HG02571 (cell line): ENCODE data around the gene RPL35A.
"Not testable (repeated sequence)": the region's sequence is repeated elsewhere in the genome, so short reads cannot be mapped to it uniquely, and the experiment has no call there.

Experiments used
- ATAC-seq: cut with Tn5 transposase; IDR thresholded peaks from one replicate; pipeline ENCODE4 v1.9.1; 2021; ENCODE audit warnings: mild to moderate bottlenecking, moderate library complexity; ENCODE audit not compliant: unreplicated experiment

RPL35A gene

DNA sequence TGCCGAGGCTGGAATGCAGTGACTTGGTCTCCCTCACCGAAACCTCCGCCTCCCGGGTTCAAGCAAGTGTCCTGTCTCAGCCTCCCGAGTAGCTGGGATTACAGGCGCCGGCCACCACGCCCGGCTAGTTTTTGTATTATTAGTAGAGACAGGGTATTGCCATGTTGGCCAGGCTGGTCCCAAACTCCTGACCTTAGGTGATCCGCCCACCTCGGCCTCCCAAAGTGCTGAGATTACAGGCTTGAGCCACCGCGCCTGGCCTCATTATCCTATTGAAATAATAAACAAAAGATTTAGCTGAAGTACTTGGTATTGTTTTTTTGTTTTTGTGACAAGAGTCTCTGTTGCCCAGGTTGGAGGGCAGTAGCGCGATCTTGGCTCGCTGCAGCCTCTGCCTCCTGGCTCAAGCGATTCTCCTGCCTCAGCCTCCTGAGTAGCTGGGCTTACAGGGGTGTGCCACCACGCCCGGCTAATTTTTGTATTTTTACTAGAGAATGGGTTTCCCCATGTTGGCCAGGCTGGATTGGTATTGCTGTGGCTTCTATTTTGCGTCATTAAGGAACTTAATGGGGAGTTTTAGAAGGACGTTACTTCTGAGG lies 1.5 kb downstream of the RPL35A start:
- ATAC-seq: no peak

DNA sequence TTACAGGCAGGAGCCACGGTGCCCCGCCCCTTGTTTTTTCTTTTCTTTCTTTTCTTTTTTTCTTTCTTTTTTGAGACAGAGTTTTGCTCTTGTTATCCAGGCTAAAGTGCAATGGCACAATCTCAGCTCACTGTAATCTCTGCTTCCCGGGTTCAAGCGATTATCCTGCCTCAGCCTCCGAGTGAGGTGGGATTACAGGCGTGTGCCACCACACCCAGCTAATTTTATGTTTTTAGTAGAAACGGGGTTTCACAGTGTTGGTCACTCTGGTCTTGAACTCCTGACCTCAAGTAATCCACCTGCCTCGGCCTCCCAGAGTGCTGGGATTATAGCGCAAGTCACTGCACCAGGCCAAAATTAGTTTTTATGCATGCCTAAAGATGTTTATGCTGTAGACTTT lies 2.5 kb downstream of the RPL35A start:
- ATAC-seq: no peak

DNA sequence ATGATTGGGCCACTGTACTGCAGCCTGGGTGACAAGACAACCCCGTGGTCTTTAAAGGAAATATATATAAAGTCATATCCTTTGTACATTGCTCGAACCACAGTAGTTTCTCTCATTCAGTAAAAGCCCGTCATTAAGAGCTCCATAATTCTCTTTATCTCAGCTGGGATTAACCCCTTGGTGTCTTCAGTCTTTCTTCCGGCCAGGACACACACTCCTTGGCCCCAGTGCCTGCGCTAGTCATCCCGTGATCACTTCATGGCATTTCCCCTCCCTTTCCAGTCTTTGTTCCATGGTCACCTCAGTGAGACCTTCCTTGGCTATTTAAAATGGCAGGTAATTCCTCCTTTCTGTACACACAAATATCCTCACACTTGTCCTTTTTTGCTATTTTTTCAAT lies 3.3 kb downstream of the RPL35A start:
- no peak for ATAC-seq

DNA sequence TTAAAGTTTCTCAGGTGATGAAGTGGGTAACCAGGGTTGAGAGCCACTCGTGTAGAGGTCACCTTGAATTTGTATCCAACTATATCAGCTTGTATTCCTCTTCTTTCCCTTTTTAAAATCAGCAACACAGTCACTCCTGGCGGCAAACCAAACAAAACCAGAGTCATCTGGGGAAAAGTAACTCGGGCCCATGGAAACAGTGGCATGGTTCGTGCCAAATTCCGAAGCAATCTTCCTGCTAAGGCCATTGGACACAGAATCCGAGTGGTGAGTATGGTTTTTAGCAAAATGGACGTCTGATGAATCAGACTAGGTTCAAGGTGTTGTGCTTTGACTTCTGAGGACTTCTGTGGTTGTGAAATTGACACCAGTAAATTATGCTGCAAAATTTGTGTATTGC lies 3.9 kb downstream of the RPL35A start:
- no peak for ATAC-seq

DNA sequence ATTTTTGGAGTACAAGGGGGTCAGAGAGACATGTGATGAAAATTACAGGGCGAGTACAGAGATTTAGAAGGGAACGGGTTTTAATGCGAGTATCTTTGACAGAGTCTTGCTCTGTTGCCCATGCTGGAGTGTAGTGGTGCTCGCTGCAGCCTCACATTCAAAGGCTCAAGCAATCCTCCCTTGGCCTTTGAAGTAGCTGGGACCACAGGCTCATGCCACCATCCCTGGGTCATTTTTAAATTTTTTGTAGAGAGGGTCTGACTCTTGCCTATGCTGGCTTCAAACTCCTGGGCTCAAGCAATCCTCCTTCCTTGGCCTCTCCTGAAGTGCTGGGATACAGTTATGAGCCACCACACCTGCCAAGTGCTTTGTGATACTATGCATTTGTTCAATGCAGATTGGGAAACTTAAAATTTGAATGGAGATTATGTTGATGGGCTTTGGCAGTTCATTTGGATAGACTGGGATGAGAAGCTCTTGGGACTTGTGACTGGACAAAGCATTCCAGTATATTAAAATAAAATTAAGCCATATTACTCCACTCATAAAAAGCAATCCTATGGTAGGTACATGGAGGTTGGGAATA lies 6.0 kb downstream of the RPL35A start:
- ATAC-seq: no peak

DNA sequence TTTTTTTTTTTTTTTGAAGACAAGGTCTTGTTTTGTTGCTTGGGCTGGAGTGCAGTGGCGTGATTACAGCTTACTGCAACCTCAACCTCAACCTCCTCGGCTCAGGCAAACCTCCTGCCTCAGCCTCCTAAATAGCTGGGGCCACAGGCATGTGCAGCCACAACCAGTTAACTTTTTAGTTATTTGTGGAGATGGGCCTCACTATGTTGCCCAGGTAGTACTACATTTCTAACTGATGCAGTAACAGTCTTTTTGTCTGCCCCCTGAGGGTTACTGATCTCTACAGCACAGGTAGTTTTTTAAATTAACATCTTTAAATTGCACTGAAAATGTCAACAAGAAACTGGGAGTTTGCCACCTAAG lies 6.6 kb downstream of the RPL35A start:
- no peak for ATAC-seq

DNA sequence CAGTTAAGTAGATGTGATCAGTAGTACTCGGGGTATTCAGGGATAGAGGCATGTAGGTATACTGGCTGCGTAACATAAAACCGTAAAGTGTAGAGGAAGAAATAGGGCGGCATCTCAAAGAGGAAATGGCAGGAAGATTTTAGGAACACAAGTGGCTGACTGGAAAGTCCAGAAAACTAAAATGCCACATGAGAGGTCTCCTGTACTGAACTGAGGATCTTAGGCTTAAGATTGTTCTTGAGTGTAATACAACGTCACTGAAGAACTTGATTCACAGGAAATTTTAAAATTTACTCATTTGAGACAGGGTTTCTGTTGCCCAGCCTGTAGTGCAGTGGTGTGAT lies 7.8 kb downstream of the RPL35A start:
- no peak for ATAC-seq

DNA sequence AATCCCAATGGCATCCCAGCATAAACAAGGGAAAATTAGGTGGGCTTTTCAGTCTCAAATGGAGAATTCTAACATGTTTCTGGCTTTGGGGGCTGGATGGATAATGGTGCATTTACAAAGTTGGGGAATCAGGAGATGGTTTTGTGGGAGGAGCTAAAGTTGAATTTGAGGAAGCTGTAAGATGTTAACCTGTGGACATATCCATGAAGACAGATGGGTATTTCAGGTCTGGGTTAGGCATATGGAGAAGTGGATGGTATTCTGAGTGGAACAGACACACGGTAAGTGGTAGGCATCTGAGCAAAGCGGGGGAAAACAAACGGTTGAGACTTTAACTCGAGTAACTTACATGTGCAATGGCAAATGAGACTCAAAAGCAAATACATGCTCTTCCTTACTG lies 8.4 kb downstream of the RPL35A start:
- ATAC-seq: no peak

DNA sequence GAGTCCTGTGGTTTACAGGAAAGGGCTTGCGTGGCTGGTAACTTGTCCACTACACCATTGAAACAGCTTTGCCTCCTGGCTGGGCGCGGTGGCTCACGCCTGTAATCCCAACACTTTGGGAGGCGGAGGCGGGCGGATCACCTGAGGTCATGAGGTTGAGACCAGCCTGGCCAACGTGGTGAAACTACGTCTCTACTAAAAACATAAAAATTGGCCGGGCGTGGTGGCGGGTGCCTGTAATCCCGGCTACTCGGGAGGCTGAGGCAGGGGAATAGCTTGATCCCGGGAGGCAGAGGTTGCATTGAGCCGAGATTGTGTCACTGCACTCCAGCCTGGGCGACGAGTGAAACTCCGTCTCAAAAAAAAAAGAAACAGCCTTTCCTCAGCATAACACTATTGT lies 8.9 kb downstream of the RPL35A start:
- not testable (repeated sequence) for ATAC-seq

DNA sequence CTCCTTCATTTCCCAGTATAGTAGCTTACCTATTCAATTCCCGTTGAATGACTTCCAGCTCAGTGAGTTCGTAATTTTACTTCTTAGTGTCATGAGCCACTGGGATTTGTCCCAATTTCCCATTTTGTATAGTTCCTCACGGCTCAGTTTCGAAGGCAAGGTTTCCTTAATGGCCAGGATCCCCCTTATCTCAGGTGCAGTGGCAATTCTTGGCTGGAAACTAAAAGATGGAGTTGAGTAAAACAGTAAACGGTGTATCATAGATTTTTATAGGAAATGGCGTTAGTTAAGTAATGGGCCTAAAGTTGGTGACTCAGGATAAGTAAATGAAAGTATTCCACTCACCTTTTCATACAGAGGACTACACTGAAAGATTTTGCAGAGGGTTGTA lies 9.5 kb downstream of the RPL35A start:
- ATAC-seq: no peak

DNA sequence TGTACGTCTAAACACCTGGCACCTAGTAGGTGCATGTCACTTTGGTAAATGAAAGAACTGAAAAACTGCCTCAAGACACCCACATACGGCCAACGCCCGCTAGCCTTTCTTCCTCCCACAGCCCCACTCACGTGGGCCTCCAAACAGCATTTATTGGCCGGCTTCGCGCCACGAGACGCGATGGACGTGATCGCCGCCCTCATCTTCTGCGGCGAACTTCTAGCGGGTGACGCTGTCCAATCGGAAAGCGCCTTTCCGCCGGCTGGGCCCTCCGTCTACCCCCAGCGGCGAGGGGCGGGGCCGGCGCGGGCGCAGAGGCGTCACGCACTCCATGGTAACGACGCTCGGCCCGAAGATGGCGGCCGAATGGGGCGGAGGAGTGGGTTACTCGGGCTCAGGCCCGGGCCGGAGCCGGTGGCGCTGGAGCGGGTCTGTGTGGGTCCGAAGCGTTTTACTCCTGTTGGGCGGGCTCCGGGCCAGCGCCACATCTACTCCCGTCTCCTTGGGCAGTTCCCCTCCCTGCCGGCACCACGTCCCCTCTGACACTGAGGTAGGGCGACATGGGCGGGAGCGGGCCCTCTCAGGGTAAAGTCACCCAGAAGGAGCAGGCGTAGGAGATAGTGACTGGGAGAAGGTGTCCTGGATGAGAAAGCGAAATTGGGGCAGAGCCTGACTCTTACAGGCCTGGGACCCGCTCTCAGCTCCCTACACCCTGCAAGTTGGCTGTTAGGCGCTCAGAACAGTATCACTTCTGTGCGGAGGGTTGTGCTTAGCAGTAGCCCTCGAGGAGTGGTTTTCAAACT lies 10.1 kb downstream of the RPL35A start, which contains the start of gene LMLN:
LMLN (plus strand) TSS at position 327 of the 803 bp plus-strand sequence; CDS start at position 356, 29 bp downstream.
- peak; percentile 92 for ATAC-seq

DNA sequence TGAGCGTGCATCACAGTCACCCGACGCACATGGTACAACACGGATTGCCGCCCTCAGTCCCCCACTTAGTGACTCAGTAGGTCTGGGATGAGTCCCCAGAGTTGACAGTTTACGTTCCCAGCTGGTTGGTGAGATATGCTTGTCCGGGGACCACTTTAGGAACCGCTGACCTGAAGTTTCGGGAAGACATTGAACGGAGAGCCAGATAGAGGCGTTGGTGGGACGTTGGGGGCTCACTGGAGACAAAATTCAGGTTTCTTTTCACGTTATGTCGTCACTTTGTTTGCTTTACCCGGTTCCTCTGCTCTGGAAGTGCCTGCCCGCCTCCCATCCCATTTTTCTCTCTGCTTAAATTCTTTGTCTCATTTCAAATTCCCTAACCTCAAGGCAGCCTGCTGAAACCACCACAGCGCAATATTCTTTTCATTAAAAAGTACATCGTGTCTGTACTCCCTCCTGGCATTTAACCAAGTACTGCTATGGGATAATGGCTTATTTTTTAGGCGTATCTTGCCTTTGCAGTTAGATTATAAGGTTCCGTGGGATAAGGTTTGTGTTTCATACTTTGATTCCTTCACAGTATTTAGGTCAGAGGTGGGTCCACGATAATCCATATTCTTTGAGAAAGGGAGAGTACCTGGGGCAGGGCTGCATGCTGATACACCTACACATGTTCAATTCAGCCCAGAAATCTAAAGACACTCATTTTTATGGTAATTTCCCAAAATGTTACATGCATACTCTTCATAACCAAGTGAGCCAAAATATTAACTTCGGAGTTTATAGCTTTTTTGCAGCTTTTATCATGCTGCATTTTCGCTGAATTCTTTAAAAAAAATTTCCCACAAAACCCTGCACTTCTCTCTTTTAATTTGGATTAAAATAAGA lies 10.9 kb downstream of the RPL35A start:
- ATAC-seq: no peak

DNA sequence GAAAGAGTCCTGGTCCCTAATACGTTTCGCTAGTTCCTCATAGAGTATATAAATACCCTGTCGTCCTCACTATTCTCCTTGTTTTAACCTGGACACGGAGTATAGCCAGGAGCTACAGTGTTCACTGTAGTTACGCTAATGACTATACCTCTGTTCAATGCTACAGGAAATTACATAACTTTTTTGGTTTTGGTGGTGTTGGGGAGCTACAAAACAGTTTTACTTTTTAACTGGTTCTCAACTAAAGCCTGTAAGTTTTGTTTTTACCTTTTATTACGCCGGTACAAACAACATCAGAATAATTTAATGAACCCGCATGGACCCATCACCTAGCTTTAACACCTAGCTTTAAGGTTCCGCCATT lies 11.6 kb downstream of the RPL35A start:
- ATAC-seq: no peak

DNA sequence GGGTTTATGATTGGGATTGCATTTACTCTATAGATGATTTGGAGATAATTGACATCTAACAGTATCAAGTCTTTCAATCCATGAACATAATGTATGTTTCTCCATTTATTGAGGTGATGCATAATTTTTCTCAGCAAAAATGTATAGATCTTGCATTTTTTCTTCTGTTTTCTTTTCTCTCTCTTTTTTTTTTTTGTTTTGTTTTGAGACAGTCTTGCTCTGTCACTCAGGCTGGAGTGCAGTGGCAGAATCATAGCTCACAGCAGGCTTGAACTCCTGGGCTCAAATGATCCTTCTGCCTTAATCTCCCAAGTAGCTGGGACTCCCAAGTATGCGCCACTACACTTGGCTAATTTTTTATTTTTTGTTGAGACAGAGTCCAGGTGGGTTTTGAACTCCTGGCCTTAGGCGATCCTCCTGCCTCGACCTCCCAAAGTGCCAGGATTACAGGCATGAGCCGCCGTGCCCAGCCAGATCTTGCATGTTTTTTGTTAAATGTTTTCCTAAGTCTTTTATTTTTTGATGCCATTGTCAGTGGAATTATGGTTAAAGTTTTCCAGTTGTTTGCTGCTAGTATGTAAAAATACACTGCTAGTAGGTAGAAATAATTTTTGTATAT lies 13.1 kb downstream of the RPL35A start:
- ATAC-seq: no peak

DNA sequence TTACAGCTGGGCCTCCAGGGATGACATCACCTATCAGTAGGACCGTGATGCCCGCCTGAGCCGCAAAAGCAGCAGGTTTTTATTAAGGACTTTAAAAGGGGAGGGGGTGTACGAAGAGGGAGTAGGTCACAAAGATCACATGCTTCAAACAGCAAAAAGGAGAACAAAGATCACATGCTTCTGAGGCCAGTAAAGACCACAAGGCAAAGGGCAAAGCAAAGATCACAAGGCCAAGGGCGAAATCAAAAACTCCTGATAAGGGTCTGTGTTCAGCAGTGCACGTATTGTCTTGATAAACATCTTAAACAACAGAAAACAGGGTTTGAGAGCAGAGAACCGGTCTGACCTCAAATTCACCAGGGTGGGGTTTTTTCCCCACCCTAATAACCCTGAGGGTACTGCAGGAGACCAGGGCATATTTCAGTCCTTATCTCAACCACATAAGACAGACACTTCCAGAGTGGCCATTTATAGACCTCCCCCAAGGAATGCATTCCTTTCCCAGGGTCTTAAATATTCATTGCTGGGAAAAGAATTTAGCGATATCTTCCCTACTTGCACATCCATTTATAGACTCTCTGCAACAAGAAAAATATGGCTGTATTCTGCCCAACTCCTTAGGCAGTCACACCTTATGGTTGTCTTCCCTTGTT lies 17.5 kb downstream of the RPL35A start:
- ATAC-seq: not testable (repeated sequence)

DNA sequence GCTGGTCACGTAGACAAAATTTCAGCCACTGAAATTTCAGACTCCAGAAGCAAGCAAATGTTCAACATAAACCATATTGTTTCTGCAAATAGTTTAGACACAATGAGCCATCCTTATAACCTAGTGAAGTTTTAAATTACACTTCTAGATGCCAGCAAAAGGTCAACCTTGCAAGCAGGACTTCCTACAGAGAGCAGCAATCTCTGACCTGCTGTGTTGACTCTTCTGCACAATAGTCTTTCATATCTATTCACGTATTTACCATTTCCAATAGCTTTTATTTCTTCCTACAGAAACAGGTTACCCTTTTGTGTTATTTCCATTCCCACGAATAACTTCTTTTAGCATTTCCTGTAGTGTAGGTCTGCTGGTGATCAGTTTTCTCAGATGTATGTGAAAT lies 20.6 kb downstream of the RPL35A start:
- no peak for ATAC-seq

DNA sequence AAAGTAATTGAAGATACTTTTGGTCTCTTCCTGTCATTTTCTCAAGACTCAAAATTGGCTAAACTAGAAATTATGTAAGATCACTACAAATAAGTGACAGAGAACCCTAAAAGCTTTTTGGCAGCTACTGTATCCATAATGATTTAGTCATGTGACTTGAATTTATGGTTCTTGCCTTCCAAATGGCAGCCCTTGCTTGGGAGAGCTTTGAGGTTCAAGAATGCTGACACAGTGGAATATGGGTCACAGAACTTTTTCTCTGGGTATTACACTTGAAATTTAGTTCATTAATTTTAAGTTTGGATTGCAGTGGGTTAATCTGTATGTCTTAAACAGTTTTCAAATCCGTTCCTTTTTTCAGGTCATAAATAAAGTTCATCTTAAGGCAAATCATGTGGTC lies 24.0 kb downstream of the RPL35A start:
- no peak for ATAC-seq

DNA sequence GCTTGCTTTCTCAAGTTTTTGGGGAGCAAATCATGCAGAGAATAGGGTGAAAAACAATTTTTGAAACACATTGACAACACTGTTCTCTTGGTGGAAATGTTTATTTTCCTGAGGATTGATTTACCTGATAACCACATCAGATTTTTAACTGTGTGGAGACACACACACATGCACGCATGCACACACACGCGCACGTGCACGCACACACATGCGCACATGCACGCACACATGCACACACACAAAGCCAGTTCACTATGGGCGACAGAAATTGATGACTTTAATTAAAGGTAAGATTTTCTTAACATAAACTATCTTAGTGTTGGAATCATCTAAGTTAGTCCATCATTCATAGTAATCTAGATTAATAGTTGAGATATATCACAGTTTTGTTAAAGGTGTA lies 25.3 kb downstream of the RPL35A start:
- no peak for ATAC-seq

DNA sequence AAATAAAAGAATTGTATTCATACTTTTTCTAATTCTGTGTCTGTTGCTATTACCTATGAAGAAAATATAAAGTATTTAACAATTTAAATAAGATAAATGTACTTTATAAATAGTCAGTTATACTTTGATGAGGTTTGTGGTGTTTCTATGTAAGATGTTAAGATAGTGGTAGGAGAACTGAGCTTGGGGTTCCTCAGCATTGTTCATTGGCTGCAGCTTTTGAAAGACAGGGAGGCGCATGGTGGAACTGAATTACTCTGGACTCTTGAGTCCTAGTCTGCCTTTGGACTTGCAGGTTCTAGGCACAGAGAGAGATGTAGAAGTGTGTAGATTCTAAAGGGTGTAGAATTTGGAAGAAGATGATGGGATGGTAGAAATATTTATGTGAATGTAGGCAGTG lies 33.1 kb downstream of the RPL35A start:
- ATAC-seq: no peak

DNA sequence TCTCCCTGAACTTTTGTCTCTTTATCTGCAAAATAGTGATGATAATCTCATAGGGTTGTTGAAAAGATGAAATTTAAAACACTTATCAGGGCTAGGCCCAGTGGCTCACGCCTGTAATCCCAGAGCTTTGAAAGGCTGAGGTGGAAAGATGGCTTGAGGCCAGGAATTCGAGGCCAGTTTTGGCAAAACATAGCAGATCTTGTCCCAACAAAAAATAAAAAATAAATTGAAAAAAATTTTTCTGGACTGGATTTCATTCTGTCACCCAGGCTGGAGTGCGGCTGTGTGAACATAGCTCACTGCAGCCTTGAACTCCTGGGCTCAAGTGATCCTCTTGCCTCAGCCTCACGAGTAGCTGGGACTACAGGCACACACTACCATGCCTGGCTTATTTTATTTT lies 39.7 kb downstream of the RPL35A start:
- ATAC-seq: no peak

DNA sequence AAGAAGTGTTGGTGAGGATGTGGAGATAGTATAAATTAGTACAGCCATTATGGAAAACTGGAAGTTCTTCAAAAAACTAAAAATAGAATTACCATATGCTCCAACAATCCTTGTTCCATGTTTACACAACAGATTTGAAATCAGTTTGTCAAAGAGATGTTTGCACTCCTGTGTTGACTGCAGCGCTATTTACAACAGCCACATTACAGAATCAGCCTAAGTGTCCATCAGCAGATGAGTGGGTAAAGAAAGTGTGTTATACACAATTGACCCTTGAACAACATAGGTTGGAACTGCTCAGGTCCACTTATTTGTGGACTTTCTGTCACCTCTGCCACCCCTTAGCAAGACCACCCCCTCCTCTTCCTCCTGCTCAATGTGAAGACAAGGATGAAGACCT lies 44.7 kb downstream of the RPL35A start:
- ATAC-seq: no peak
